Measurements from ENCODE around the gene WASHC2C. TPM values are rescaled to one million over a fixed set of nuclear protein-coding genes. Genes with fewer than 3 reads are reported as not detected.
A peak's percentile ranks its signal among the peaks of the same experiment; 100 is the strongest.
"Not testable (repeated sequence)": the region's sequence is repeated elsewhere in the genome, so short reads cannot be mapped to it uniquely, and the experiment has no call there.

WASHC2C gene
- total RNA-seq, 1 donor from 2014 or later: 16.8 TPM

DNA sequence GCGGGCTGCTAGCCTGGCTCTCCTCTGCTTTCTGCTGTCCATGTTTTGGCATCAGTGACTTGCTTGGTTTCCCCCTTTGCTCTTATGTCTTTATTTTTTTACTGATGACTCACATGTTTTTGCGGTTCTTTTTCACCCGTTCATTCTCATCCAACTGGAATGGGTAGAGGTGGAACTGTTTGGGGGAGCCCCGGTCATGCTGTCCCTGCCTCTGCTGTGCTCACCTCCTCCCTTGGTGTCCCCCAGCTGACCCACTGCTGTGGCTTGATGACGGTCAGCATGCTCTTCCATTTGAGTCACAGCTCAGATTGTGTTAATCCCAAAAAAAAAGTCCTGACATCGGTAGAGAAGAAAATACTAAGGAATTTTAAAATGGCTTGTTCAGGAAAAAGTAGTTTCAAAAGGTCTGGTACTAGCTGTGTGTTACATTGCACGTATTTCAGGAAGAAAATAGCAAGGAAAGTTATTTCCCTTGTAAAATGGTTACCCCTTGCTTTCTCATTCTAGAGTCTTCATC, 27.0 kb downstream of the WASHC2C start:
- not testable (repeated sequence) for FAIRE-seq; H3K27me3 ChIP-seq (ENCODE audit: control insufficient read depth, insufficient read depth, low read length); DNase-seq (ENCODE audit: low read depth); H3K4me3 ChIP-seq (ENCODE audit: low read depth, low read length); H3K36me3 ChIP-seq (ENCODE audit: control insufficient read depth, insufficient read depth, low read length)

DNA sequence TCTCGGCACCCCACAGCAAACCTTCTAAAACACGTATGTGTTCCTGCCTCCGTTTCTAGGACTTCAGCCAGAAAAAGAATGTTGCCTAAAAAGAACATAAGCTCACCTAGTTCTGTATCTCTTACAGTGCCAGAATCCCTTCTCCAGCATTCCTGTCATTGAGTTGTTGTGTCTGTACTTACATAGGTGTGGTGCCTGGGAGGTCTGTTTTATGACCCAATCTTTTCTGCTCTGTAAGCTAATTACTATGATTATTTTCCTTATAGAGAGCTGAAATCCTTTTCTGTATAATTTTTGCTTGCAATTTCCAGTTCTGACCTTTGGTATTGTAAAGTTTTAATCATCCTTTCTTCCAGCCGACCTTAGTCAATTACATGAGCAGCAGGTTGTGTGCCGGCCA, 28.0 kb downstream of the WASHC2C start:
- H3K27me3 ChIP-seq (ENCODE audit: control insufficient read depth, insufficient read depth, low read length); H3K36me3 ChIP-seq (ENCODE audit: control insufficient read depth, insufficient read depth, low read length); DNase-seq (ENCODE audit: low read depth); H3K4me3 ChIP-seq (ENCODE audit: low read depth, low read length); FAIRE-seq: not testable (repeated sequence)

DNA sequence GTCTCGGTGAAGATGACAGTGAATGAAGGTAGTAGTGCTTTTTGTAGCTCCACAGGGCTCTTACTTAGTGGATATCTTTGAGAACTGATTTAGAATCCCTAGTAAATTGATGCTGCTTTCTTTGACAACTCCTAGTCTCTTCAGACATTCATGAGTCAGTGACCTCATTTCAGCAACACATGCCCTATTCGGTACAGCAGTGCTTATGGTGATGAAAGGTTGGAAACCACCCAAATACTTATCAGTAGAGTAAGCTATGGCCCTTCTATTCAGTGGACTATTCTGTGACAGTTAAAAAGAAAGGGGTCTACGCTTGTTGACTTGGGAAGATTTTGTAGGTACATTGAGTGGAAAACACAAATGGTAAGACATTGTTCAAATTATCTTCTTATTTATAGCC, 29.0 kb downstream of the WASHC2C start:
- FAIRE-seq; H3K4me3 ChIP-seq (ENCODE audit: low read depth, low read length); H3K36me3 ChIP-seq (ENCODE audit: control insufficient read depth, insufficient read depth, low read length); H3K27me3 ChIP-seq (ENCODE audit: control insufficient read depth, insufficient read depth, low read length); DNase-seq (ENCODE audit: low read depth): not testable (repeated sequence)

DNA sequence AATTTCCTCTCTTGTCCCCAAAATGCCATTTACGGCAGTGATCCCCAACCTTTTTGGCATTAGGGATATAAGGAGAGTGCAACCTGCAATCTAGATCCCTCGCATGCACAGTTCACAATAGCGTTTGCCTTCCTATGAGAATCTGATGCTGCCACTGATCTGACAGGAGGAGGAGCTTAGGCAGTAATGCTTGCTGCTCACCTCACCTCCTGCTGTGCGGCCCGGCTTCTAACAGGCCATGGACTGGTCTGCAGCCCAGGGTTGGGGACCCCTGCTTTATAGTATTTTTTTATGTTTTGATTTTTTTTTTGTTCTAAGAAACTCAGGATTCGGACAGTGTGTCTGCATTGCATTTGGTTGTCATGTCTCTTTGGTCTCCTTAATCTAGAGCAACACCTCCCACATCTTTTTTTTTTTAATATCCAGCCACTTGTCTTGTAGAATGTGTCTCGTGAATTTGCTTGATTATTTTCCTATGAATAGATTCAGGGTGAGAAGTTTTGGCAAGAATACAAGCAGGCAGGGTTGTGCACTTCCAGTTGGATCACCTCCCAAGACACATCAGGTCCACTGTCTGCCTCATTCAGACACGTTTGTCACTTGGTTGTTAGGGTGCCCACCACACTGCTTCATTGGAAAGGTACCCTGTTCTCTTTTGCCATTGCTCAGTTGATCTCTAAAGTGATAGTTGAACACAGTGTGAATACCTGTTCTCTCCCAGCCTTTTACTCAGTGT, 30.8 kb downstream of the WASHC2C start:
- not testable (repeated sequence) for H3K27me3 ChIP-seq (ENCODE audit: control insufficient read depth, insufficient read depth, low read length); H3K36me3 ChIP-seq (ENCODE audit: control insufficient read depth, insufficient read depth, low read length); DNase-seq (ENCODE audit: low read depth); FAIRE-seq; H3K4me3 ChIP-seq (ENCODE audit: low read depth, low read length)

DNA sequence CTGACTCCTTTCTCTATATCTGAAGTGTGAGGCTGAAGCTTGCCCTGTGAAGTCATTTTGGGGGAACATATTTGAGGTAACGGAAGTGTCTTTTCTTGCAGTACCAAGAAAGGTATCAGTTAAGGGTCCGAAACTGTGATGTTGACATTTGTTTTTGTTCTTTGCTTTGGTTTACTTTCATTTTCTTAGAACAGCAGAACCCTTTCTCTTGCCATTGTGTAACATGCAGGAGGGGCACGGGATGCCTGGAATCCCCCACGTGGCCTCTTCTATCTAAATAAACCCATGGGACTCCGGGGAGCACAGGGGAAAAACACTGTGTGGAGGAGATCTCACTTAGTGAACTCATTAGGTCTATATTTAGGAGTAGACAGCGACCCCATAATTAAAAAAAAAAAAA, 34.6 kb downstream of the WASHC2C start:
- H3K4me3 ChIP-seq (ENCODE audit: low read depth, low read length); FAIRE-seq: not testable (repeated sequence)

DNA sequence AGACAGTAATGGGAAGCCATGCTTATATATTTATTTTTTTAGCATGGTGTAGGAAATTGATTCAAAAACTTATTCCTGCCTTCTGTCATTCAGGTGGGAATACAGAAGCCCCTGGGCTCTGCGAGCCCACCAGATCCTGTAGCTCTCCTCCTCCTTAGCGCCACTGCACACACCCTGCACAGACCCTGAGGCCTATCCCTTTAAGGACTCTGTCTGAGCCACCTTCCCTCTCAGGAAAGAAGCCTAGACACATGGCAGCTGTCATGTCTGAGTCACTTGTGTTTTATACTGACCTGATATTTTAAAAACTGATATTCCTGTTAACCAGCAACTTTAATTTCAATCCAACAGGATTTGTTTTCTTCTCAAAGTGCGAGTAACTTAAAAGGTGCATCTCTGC, 36.0 kb downstream of the WASHC2C start:
- not testable (repeated sequence) for H3K27me3 ChIP-seq (ENCODE audit: control insufficient read depth, insufficient read depth, low read length); H3K4me3 ChIP-seq (ENCODE audit: low read depth, low read length); H3K36me3 ChIP-seq (ENCODE audit: control insufficient read depth, insufficient read depth, low read length); FAIRE-seq; DNase-seq (ENCODE audit: low read depth)

More for the DNA sequence above, 34.6 kb downstream of the WASHC2C start:
- not testable (repeated sequence) for H3K36me3 ChIP-seq (ENCODE audit: control insufficient read depth, insufficient read depth, low read length); DNase-seq (ENCODE audit: low read depth); H3K27me3 ChIP-seq (ENCODE audit: control insufficient read depth, insufficient read depth, low read length)

DNA sequence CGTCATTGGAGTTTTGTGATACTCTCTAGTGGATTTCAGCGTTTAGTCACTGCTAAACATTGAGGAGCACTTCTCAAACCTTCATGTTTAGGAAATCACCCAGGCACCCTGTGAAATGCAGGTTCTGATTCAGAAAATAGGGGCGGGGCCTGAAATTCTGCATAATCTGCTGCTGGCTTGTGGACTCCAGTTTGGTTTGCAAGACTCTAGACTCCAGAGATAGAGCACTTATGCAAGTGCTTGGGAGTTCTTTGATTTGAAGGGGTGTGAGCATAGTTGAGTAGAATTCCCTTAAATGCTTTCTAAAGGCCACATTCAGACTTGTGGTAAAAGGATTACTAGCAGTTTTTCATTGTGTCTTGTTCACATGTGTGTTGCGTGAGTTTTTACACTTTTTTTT, 41.3 kb downstream of the WASHC2C start:
- not testable (repeated sequence) for H3K27me3 ChIP-seq (ENCODE audit: control insufficient read depth, insufficient read depth, low read length); FAIRE-seq; H3K4me3 ChIP-seq (ENCODE audit: low read depth, low read length); DNase-seq (ENCODE audit: low read depth); H3K36me3 ChIP-seq (ENCODE audit: control insufficient read depth, insufficient read depth, low read length)

DNA sequence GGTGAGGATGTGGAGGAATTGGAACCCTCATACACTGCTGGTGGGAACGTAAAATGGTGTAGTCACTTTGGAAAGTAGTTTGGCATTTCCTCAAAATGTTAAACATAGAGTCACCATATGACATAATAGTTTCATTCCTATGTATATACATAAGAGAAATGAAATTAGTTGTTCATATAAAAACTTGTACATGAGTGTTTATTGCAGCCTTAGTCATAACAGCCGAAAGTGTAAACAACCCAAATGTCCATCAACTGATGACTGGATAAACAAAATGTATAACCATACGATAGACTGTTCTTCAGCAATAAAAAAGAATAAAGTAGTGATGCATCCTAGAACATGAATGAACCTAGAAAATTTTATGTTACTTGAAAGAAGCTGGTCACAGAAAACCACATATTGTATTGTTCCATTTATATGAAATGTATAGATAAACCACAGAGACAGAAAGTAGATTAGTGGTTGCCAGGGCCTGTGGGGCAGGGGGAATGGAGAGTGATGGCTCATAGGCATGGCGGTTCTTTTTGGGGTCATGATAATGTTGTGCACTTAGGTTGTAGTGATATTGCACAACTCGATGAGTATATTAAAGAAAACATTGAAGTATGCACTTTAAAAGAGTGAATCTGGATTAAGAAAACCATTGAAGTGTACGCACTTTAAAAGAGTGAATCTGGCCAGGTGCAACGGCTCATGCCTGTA, 44.8 kb downstream of the WASHC2C start:
- DNase-seq (ENCODE audit: low read depth); FAIRE-seq; H3K27me3 ChIP-seq (ENCODE audit: control insufficient read depth, insufficient read depth, low read length); H3K4me3 ChIP-seq (ENCODE audit: low read depth, low read length); H3K36me3 ChIP-seq (ENCODE audit: control insufficient read depth, insufficient read depth, low read length): not testable (repeated sequence)

DNA sequence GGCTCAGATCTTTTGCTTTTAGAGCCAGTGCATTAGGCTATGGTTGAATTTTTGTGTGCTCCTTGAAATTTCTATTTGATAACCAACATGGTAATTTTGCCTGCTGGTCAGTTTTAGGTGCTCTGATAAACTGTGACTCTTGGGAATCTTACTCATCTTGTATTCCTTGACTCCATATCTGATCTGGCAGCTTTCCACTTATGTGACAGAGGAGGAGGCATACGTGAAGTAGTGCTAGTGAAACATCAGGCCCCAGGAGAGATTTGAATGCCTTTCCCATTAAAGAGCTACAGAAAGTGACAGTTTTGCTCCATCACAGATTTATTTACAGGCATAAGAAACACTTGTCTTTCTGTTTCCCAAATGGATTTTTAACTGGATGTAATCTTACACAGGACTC, 59.2 kb downstream of the WASHC2C start:
- not testable (repeated sequence) for H3K4me3 ChIP-seq (ENCODE audit: low read depth, low read length); H3K27me3 ChIP-seq (ENCODE audit: control insufficient read depth, insufficient read depth, low read length); DNase-seq (ENCODE audit: low read depth); H3K36me3 ChIP-seq (ENCODE audit: control insufficient read depth, insufficient read depth, low read length); FAIRE-seq

DNA sequence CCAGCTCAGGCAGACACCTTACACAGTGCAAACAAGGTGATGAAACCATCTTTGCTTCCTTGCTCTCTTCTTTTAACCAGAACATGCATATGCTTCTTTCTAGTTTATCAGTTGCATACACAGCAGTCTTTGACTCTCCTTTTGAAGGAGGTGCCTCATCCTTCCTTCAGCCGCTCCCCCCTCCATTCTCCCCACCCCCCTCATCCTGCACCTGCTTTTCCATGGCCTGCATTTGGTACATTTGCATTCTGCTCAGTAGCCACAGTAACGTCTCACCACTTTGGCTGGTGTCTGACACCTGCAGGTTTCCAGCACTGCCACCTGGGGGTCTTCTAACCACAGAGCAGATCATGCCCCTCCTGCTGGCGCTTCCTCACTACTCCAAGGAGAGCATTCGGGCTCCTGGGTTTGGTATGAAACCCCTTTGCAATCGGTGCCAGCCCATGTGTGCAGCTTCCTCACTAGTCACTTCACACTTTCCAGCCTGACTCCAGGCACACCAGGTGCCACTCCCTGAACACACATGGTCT, 60.2 kb downstream of the WASHC2C start:
- not testable (repeated sequence) for H3K27me3 ChIP-seq (ENCODE audit: control insufficient read depth, insufficient read depth, low read length); H3K4me3 ChIP-seq (ENCODE audit: low read depth, low read length); H3K36me3 ChIP-seq (ENCODE audit: control insufficient read depth, insufficient read depth, low read length); FAIRE-seq; DNase-seq (ENCODE audit: low read depth)

DNA sequence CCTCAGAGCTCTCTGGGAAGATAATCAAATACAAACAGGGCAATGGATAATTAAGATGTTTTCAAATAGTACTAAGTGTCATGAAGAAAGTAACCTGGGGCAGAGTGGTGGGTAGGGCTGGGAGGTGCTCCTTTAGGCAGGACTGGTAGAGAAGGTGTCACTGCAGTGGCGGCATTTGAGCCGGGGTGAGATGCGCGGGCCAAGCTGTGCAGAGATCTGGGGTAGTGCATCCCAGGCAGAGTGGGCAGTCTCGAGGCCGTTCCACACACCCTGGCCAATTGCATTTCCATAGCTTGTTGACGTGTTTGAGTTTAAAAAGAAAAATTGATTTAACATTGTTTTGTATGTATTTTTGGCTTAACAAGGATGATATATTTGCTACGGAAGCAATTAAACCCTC, 62.9 kb downstream of the WASHC2C start:
- H3K27me3 ChIP-seq (ENCODE audit: control insufficient read depth, insufficient read depth, low read length); FAIRE-seq; H3K4me3 ChIP-seq (ENCODE audit: low read depth, low read length); DNase-seq (ENCODE audit: low read depth); H3K36me3 ChIP-seq (ENCODE audit: control insufficient read depth, insufficient read depth, low read length): not testable (repeated sequence)

DNA sequence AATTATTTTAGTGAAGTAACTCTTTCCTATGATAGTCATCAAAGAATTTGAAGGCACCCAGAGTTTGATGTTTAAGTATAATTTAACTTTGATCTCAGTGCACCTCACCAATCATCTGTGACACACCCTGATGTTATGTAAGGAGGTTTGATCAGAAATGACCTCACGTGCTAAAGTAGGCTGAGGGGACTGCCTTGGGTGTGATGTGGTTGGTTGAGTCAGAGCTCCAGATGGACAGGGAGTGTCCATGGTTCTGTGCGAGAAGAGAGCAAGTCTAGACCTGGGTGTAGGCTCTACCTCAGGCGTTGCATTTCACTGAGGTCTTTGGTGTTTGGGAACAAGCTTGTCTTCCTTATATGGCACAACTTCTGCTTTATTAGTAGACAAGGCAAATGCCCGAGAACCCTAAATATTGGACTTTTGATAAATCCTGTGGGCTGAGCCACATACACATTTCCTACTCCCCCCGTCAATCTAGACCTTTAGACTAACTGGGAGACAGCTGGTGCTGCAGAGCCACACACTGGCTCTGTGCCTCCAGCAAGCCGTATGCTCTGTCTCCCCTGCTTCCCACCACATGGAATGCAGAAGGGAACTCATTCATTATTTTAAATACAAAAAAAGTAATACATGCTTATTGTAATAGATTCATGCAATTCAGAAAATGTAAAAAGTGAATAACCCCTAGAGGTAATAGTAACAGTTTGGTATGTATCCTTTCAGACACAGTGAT, 63.8 kb downstream of the WASHC2C start:
- not testable (repeated sequence) for H3K27me3 ChIP-seq (ENCODE audit: control insufficient read depth, insufficient read depth, low read length); H3K4me3 ChIP-seq (ENCODE audit: low read depth, low read length); FAIRE-seq; H3K36me3 ChIP-seq (ENCODE audit: control insufficient read depth, insufficient read depth, low read length)
- peak; percentile 80 for DNase-seq (ENCODE audit: low read depth)

DNA sequence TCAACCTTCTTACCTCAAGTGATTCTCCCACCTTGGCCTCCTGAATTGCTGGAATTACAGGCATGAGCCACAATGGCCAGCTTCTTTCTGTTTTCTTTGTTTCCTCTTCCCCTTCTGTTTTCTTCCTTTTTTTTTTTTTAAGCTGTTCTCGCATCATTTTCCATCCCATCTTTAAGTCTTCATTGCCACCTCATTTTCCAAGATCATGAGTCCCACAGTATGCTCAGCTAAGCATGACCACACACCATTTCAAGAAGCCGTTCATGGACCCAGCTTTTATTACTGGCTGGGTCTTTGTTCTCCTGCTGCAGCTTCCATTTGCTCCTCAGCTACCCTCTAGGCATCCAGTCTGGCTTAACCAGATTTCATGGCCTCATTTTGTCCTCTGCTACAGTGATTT, 67.7 kb downstream of the WASHC2C start:
- not testable (repeated sequence) for DNase-seq (ENCODE audit: low read depth); FAIRE-seq; H3K4me3 ChIP-seq (ENCODE audit: low read depth, low read length)

More for the DNA sequence above, 67.7 kb downstream of the WASHC2C start:
- not testable (repeated sequence) for H3K36me3 ChIP-seq (ENCODE audit: control insufficient read depth, insufficient read depth, low read length); H3K27me3 ChIP-seq (ENCODE audit: control insufficient read depth, insufficient read depth, low read length)
